Astrocyte of the spinal cord (primary cell): Measurements from ENCODE around the gene PGM5.

ENCODE experiments used
- DNase-seq: peaks from one replicate; pipeline ENCODE4 v3.0.0; 2011; ENCODE audit warnings: low read depth, low spot score
- H3K4me3 ChIP-seq: 2 replicates; pipeline ENCODE4 v1.5.1; 2011; ENCODE audit warnings: low read depth, mild to moderate bottlenecking, low read length, moderate library complexity
- in situ Hi-C: cut with HindIII; loops from 2 replicates; pipeline ENCODE4 v1.10.0; 2017; ENCODE audit warnings: low sequenced_read_pairs
- TF ChIP-seq, protein P1 (sequence below): IDR thresholded peaks from 2 replicates; pipeline ENCODE4 v1.5.1; 2012; ENCODE audit warnings: low read depth, mild to moderate bottlenecking, low read length, inconsistent platforms

PGM5 gene

DNA sequence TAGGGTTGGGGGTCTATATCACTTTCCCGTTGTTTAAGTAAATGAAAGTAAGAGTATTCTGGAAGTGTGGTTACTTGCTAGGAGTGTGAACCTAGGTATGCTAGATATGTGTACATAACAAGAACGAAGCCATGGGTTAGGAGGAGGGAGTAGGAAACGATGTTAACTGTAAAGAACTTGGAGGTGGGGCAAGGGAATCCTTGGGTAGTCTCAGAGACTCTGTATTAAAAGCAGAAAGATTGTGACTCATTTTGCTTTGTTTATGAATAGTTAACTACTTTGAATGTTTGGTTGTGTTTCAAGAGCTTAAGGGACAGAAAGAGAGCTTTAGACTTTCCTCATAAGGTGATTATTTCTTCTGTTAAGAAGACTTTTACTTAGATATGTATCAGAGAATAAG is 124.4 kb downstream of the PGM5 start:
- in situ Hi-C loops: no loop called here
- H3K4me3 ChIP-seq: no peak overlapping the region
- DNase-seq: no peak
- TF ChIP-seq, protein P1, sequence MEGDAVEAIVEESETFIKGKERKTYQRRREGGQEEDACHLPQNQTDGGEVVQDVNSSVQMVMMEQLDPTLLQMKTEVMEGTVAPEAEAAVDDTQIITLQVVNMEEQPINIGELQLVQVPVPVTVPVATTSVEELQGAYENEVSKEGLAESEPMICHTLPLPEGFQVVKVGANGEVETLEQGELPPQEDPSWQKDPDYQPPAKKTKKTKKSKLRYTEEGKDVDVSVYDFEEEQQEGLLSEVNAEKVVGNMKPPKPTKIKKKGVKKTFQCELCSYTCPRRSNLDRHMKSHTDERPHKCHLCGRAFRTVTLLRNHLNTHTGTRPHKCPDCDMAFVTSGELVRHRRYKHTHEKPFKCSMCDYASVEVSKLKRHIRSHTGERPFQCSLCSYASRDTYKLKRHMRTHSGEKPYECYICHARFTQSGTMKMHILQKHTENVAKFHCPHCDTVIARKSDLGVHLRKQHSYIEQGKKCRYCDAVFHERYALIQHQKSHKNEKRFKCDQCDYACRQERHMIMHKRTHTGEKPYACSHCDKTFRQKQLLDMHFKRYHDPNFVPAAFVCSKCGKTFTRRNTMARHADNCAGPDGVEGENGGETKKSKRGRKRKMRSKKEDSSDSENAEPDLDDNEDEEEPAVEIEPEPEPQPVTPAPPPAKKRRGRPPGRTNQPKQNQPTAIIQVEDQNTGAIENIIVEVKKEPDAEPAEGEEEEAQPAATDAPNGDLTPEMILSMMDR: no peak

DNA sequence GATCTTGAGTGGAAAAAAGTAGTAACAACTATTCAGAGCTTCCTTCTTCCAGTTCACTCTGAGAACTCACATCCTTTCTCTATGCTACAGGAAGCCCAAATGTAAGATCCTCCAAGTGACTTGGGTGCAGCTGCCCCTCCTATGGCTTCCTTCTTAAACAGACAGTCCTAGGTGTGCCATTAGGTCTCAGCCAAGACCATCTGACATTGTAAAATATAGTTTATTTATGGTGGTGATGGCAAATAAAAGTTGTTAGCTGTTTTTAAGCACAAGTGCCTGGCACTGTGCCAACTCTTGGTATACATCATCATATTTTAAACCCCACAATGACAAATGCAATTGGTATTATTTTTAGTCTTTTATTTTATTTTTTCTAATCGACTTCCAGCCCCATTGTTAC is 126.1 kb downstream of the PGM5 start:
- in situ Hi-C loops: no loop called here
- no peak overlapping the region for H3K4me3 ChIP-seq
- no peak for DNase-seq
- TF ChIP-seq, protein P1: no peak

GRCh38 chr9:68488126-68488525 is 131.7 kb downstream of the PGM5 start:
- TF ChIP-seq, protein P1: no peak
- no peak overlapping the region for H3K4me3 ChIP-seq
- no peak for DNase-seq
- in situ Hi-C loops: no loop called here

DNA sequence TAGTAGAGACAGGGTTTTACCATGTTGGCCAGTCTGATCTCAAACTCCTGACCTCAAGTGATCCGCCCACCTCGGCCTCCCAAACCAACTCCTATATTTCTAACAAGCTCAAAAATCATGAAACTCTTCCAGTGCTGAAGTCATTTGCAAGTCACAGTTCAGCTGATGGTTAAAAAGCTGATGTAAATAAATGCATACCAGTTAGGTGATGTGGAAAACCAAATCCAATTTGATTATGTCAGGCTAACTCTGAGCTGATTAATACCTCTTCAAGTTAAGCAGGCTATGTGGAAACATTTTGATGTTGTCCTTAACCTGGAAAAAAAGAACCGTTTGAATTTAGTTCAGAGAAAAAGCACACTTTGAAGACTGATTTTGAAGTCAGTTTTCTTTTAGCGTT is 133.2 kb downstream of the PGM5 start:
- TF ChIP-seq, protein P1: no peak
- H3K4me3 ChIP-seq: no peak overlapping the region
- no peak for DNase-seq
- in situ Hi-C loops: no loop called here

DNA sequence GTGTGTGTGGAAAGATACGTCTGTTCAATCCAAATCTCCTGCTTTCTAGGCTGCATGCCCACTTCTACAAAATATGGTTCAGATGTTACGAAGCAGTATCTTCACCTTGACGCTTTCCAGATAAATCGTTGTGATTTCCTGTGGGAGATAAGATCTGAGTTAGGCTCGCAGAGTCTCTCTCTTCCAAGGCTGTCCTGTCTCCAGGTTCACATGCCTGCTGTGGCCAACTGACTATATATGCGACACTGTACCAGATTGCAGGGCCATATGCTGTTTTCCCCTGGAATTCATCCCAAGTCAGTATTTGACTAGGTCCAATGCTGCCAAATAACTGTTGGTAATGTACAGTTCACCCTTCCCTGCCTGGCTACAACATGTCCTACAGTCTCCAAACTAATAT is 136.4 kb downstream of the PGM5 start:
- in situ Hi-C loops: no loop called here
- TF ChIP-seq, protein P1: no peak
- no peak overlapping the region for H3K4me3 ChIP-seq
- DNase-seq: no peak

DNA sequence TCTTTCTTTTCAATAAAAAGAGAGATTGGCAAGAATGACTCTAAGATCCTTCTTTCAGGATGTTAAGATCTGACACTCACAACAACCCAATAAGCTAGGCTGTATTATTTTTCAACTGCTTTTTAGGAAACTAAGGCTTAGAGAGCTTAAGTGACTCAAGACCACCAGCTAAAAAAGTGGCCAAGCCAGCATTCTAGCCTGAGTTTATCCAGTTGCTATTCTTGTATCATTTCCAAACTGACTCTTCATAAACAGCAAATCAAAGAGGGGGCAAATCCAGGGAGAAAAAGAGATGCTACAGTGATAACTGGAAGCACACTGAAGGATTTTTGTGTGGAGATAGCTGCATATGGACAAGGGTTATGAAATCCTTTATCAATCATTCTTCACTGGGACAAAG is 137.1 kb downstream of the PGM5 start:
- TF ChIP-seq, protein P1: no peak
- in situ Hi-C loops: no loop called here

More for the DNA sequence above, 137.1 kb downstream of the PGM5 start:
- no peak for DNase-seq
- H3K4me3 ChIP-seq: no peak overlapping the region
